IPS DF 6.9 (cell line): ENCODE data around the gene HIF3A.
"Not testable (repeated sequence)": the region's sequence is repeated elsewhere in the genome, so short reads cannot be mapped to it uniquely, and the experiment has no call there.

Experiments
- DNase-seq: peaks from one replicate; pipeline ENCODE4 v3.0.0-alpha.2; 2013; ENCODE audit warnings: low read depth, low spot score
- H3K27ac ChIP-seq: one replicate; pipeline ENCODE4 v1.5.1; 2013; ENCODE audit warnings: low read length, control low read depth
- H3K27me3 ChIP-seq: 2 replicates; pipeline ENCODE4 v1.6.1; 2013; ENCODE audit warnings: mild to moderate bottlenecking, low read length; ENCODE audit not compliant: control insufficient read depth, insufficient read depth
- H3K36me3 ChIP-seq: 2 replicates; pipeline ENCODE4 v1.6.1; 2013; ENCODE audit warnings: low read length; ENCODE audit not compliant: control insufficient read depth, insufficient read depth
- H3K4me1 ChIP-seq: 2 replicates; pipeline ENCODE4 v1.6.1; 2013; ENCODE audit warnings: low read length; ENCODE audit not compliant: control insufficient read depth, insufficient read depth
- H3K4me3 ChIP-seq: 2 replicates; pipeline ENCODE4 v1.5.1; 2013; ENCODE audit warnings: mild to moderate bottlenecking, low read length
- H3K9me3 ChIP-seq: 2 replicates; pipeline ENCODE4 v1.6.1; 2013; ENCODE audit warnings: low read length, inconsistent platforms; ENCODE audit not compliant: control insufficient read depth, insufficient read depth
- WGBS: extraction: QIAGEN DNeasy Blood & Tissue Kit; methylation state at CpG from one replicate; pipeline ENCODE4 v1.1.7; 2013; ENCODE audit warnings: mixed read lengths, missing lambda C conversion rate; ENCODE audit not compliant: insufficient read length, insufficient coverage; 5-methylcytosine and 5-hydroxymethylcytosine counted together

The HIF3A gene

GRCh38 chr19:46296722-46297461 is at the start of gene HIF3A:
Gene HIF3A (plus strand): TSS chr19:46297042. CDS start chr19:46297077, 35 bp downstream.
- DNase-seq, result peak; percentile 84
- Histone ChIP-seq H3K36me3 (no peaks in the 10 kb centered on the region), H3K4me3 (peak within 1 kb of the TSS; percentile 79; the same call in 1 of the 2 replicates), H3K4me1 (0 out of 2 replicates have a peak, but pooled peaks cover 2% of the 10 kb centered on the region), H3K9me3 (no peaks in the 10 kb centered on the region), H3K27me3 (no peaks in the 10 kb centered on the region), H3K27ac (no peak within 1 kb of the TSS)
- no CpG with 5 or more reads among the region's 46 CpGs for WGBS

GRCh38 chr19:46250076-46250735 is 46.6 kb upstream of the HIF3A start:
- Histone ChIP-seq H3K36me3 (no peaks in the 10 kb centered on the region), H3K4me1 (no peaks in the 10 kb centered on the region), H3K27ac (no peak overlapping the region), H3K4me3 (no peak overlapping the region), H3K27me3 (no peaks in the 10 kb centered on the region), H3K9me3 (no peaks in the 10 kb centered on the region)
- DNase-seq, result no peak
- no CpG with 5 or more reads among the region's 3 CpGs for WGBS

- H3K36me3 ChIP-seq, result no peaks in the 10 kb centered on the region
- H3K27ac ChIP-seq, result no peak overlapping the region
- H3K9me3 ChIP-seq, result no peaks in the 10 kb centered on the region
- DNase-seq, result no peak
- no peaks in the 10 kb centered on the region for H3K27me3 ChIP-seq
- no peak overlapping the region for H3K4me3 ChIP-seq
- no CpG with 5 or more reads among the region's 5 CpGs for whole genome bisulfite sequencing
- H3K4me1 ChIP-seq, result no peaks in the 10 kb centered on the region
Observed at GRCh38 chr19:46251416-46251815, 45.4 kb upstream of the HIF3A start.

- H3K36me3 ChIP-seq, result no peaks in the 10 kb centered on the region
- H3K9me3 ChIP-seq, result no peaks in the 10 kb centered on the region
- no peak overlapping the region for H3K4me3 ChIP-seq
- WGBS, result no CpG with 5 or more reads among the region's 4 CpGs
- H3K27ac ChIP-seq, result no peak overlapping the region
- DNase-seq, result no peak
- no peaks in the 10 kb centered on the region for H3K4me1 ChIP-seq
- H3K27me3 ChIP-seq, result no peaks in the 10 kb centered on the region
Observed at GRCh38 chr19:46254776-46255175, 42.1 kb upstream of the HIF3A start.

GRCh38 chr19:46256855-46257254 is 40.0 kb upstream of the HIF3A start:
- Histone ChIP-seq H3K9me3 (no peaks in the 10 kb centered on the region), H3K27me3 (no peaks in the 10 kb centered on the region), H3K4me1 (no peaks in the 10 kb centered on the region), H3K36me3 (no peaks in the 10 kb centered on the region), H3K4me3 (no peak overlapping the region), H3K27ac (no peak overlapping the region)
- DNase-seq, result no peak
- WGBS, result no CpG with 5 or more reads among the region's 8 CpGs

GRCh38 chr19:46261501-46261900 is 35.3 kb upstream of the HIF3A start:
- not testable (repeated sequence) for H3K36me3 ChIP-seq, H3K9me3 ChIP-seq, DNase-seq, H3K4me1 ChIP-seq, H3K27ac ChIP-seq, H3K4me3 ChIP-seq, H3K27me3 ChIP-seq
- WGBS, result no CpG with 5 or more reads among the region's 7 CpGs

- not testable (repeated sequence) for H3K36me3 ChIP-seq, DNase-seq, H3K4me1 ChIP-seq, H3K4me3 ChIP-seq, H3K9me3 ChIP-seq, H3K27ac ChIP-seq, H3K27me3 ChIP-seq
- WGBS, result no CpG with 5 or more reads among the region's 11 CpGs
Observed at GRCh38 chr19:46262684-46263296, 34.1 kb upstream of the HIF3A start.

- no CpG with 5 or more reads among the region's 5 CpGs for whole genome bisulfite sequencing
- H3K36me3 ChIP-seq, H3K4me1 ChIP-seq, H3K4me3 ChIP-seq, DNase-seq, H3K27me3 ChIP-seq, H3K9me3 ChIP-seq, H3K27ac ChIP-seq: not testable (repeated sequence)
Observed at GRCh38 chr19:46264801-46265200, 32.0 kb upstream of the HIF3A start.

GRCh38 chr19:46265217-46265828 is 31.5 kb upstream of the HIF3A start:
- H3K4me1 ChIP-seq, result no peaks in the 10 kb centered on the region
- no peaks in the 10 kb centered on the region for H3K27me3 ChIP-seq
- peak; percentile 73 for DNase-seq
- no peaks in the 10 kb centered on the region for H3K9me3 ChIP-seq
- H3K4me3 ChIP-seq, result no peak overlapping the region
- WGBS, result no CpG with 5 or more reads among the region's 10 CpGs
- H3K36me3 ChIP-seq, result no peaks in the 10 kb centered on the region
- no peak overlapping the region for H3K27ac ChIP-seq

- WGBS, result no CpG with 5 or more reads among the region's 7 CpGs
- Histone ChIP-seq H3K27me3 (no peaks in the 10 kb centered on the region), H3K4me1 (peaks cover 4% of the 10 kb centered on the region; the same call in 1 of the 2 replicates), H3K27ac (no peak overlapping the region), H3K4me3 (no peak overlapping the region), H3K9me3 (no peaks in the 10 kb centered on the region), H3K36me3 (no peaks in the 10 kb centered on the region)
- no peak for DNase-seq
Observed at GRCh38 chr19:46269101-46269500, 27.7 kb upstream of the HIF3A start.
